ENCODE data around the gene KIAA1191. TPM values are rescaled to one million over a fixed set of nuclear protein-coding genes. Genes with fewer than 3 reads are reported as not detected.

The KIAA1191 gene
- total and polyA plus RNA-seq, 2 of the 8 experiments (the other 6 are each of a cell fraction or from before 2014, with no cell fraction given): 86.4 to 88.0 TPM

DNA sequence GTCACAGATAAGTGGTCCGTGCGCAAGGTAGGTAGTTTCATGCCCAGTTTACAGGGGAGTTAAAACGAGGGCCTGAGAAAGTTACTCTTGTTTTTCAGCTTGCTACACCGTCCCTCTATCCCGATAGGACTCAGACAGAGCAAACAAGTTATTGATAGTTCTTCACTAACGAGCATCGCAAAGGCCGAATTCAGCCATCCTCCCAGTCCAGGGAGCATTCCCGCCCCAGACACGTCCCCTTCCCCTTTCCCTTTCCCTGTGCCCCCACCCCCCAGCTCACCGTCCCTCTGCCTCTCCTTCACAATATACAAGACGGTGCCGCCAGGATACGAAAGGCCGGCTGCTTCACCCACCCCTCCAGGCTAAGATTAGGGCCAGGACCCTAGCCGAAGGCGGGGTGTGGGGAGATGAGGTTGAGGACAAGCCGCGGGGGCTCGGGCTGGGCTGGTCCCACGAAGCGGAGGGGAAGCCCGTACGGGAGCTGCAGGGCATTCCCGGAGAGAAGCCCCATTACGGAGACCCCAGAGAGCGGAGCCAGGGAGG lies 599 bp downstream of the KIAA1191 start (continued):
- TF ChIP-seq, protein P1, sequence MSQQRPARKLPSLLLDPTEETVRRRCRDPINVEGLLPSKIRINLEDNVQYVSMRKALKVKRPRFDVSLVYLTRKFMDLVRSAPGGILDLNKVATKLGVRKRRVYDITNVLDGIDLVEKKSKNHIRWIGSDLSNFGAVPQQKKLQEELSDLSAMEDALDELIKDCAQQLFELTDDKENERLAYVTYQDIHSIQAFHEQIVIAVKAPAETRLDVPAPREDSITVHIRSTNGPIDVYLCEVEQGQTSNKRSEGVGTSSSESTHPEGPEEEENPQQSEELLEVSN (IDR thresholded peaks at IDR 0.05): no peak
- TF ChIP-seq RFX5 (IDR thresholded peaks at IDR 0.05; ENCODE audit: borderline replicate concordance, low read depth, low read length): no peak
- TF ChIP-seq JUND (IDR thresholded peaks at IDR 0.05; ENCODE audit: low read length): no peak
- TF ChIP-seq CREB1 (IDR thresholded peaks at IDR 0.05): no peak
- no peak for TF ChIP-seq SIRT6 (IDR thresholded peaks at IDR 0.05; ENCODE audit: low read length)
- TF ChIP-seq POLR2AphosphoS5 (IDR thresholded peaks at IDR 0.05; ENCODE audit: low read depth, low read length): no peak
- TF ChIP-seq ZNF274 (IDR thresholded peaks at IDR 0.05; ENCODE audit: borderline replicate concordance, extremely low read depth, low read length): no peak
- no peak for TF ChIP-seq CBX8 (IDR thresholded peaks at IDR 0.05; ENCODE audit: borderline replicate concordance, low read depth, low read length)
- TF ChIP-seq RAD21 (IDR thresholded peaks at IDR 0.05 in 1 of 2, conservative IDR thresholded peaks at IDR 0.05 in 1 of 2; ENCODE audit: low read depth in 2 of 2, low read length in 2 of 2): no peak
- TF ChIP-seq CHD2 (IDR thresholded peaks at IDR 0.05; ENCODE audit: low read length): no peak
- no peak for TF ChIP-seq CEBPB (IDR thresholded peaks at IDR 0.05; ENCODE audit: low read depth, low read length)
